HG03095 (cell line): ENCODE results near the gene PKIG.
A peak's percentile ranks its signal among the peaks of the same experiment; 100 is the strongest.

Experiments used
- ATAC-seq: cut with Tn5 transposase; IDR thresholded peaks from one replicate; pipeline ENCODE4 v1.9.1; 2021; ENCODE audit warnings: moderate library complexity; ENCODE audit not compliant: unreplicated experiment

PKIG gene

GRCh38 chr20:44594730-44595129, 12.4 kb downstream of the PKIG start:
- ATAC-seq = no peak

GRCh38 chr20:44596010-44596409, 13.6 kb downstream of the PKIG start:
- no peak for ATAC-seq

- no peak for ATAC-seq
Measured at GRCh38 chr20:44596876-44597275, 14.5 kb downstream of the PKIG start.

GRCh38 chr20:44597516-44597915, 15.1 kb downstream of the PKIG start:
- no peak for ATAC-seq

- ATAC-seq = no peak
Measured at GRCh38 chr20:44597930-44598329, 15.6 kb downstream of the PKIG start.

GRCh38 chr20:44598423-44599305, 16.3 kb downstream of the PKIG start:
- no peak for ATAC-seq

- no peak for ATAC-seq
Measured at GRCh38 chr20:44599715-44600114, 17.3 kb downstream of the PKIG start.

- ATAC-seq = no peak
Measured at GRCh38 chr20:44600301-44600700, 17.9 kb downstream of the PKIG start.

GRCh38 chr20:44600758-44601201, 18.4 kb downstream of the PKIG start:
- ATAC-seq = no peak

- ATAC-seq = no peak
Measured at GRCh38 chr20:44601236-44601671, 18.9 kb downstream of the PKIG start.

- ATAC-seq = no peak
Measured at GRCh38 chr20:44601801-44602204, 19.4 kb downstream of the PKIG start.

- no peak for ATAC-seq
Measured at GRCh38 chr20:44603327-44603726, 20.9 kb downstream of the PKIG start.

- ATAC-seq = no peak
Measured at GRCh38 chr20:44606725-44607441, 24.5 kb downstream of the PKIG start.

- ATAC-seq = no peak
Measured at GRCh38 chr20:44609006-44609515, 26.7 kb downstream of the PKIG start.

GRCh38 chr20:44609516-44610312, 27.3 kb downstream of the PKIG start:
- ATAC-seq = peak; percentile 86

- no peak for ATAC-seq
Measured at GRCh38 chr20:44610313-44610962, 28.1 kb downstream of the PKIG start.

- ATAC-seq = no peak
Measured at GRCh38 chr20:44613575-44613974, 31.2 kb downstream of the PKIG start.

- no peak for ATAC-seq
Measured at GRCh38 chr20:44614525-44614924, 32.1 kb downstream of the PKIG start.

- ATAC-seq = no peak
Measured at GRCh38 chr20:44615169-44615791, 32.9 kb downstream of the PKIG start.
